Measurements from ENCODE around the gene HMGCR. TPM values are rescaled to one million over a fixed set of nuclear protein-coding genes. Genes with fewer than 3 reads are reported as not detected.

The HMGCR gene
- total RNA-seq, 1 donor from 2014 or later: 73.0 TPM

- no peak for DNase-seq (ENCODE audit: low spot score)
- intact Hi-C loops (cut with DNase I): no loop called here
- peak; percentile 9 for ATAC-seq
These were observed 474 bp downstream of the HMGCR start for GRCh38 chr5:75337366-75338021.

DNA sequence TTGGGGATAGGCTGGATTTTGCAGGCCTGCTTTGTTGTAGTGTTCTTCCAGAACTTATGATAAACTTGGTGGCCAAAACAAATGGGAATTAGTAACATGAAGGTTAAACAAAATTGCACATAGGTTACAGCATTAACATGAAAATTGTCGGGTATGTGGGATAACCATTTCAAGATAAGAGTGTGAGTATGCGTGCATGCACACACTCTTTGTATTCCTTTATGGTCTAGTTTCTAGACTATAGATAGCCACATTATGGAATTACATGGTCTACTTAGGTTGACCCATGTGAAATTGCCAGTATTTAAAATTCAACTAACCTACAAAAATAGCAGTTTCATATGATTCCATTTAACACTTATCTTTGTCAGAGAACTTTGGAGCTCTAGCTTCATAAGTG is 1.4 kb downstream of the HMGCR start:
- DNase-seq (ENCODE audit: low spot score) (no peak), ATAC-seq (no peak)
- intact Hi-C loops (cut with DNase I): no loop called here

DNA sequence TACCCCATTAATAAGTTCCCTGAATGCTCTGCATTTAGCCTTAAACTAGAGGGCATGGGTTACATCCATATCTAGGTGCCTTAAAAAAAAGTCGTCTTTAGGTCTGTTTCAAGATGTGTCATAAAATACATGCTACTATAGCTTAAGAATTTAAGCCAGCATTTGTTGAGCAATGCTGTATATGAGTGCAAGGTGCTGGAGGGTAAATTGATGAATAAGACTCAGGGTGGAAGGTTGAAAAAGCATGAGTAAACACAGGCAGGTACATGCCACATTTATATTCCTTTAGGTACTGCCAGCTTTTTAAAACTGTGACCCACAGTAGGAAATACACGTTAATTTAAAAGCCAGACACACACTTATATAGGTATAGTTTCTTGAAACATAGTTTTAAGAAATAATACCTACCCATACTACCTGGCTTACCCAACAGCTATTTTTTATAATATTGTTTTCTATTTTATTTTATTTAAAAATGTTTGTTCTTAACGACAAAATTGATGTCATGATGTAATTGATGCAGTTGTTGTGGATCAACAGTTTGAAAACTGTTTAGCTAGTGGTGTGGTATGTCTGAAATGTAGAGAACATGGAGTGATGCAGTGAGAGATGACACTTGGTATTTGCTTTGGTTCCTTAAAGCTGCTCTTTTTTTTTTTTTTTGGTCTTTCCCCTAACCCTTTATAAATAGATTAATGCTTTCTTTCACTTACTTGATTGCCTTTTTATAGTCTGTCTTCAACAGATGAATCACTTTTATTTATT is 3.9 kb downstream of the HMGCR start:
- intact Hi-C loops (cut with DNase I): no loop called here
- no peak for DNase-seq (ENCODE audit: low spot score)
- no peak for ATAC-seq

GRCh38 chr5:75341934-75342333 is 4.9 kb downstream of the HMGCR start:
- no peak for DNase-seq (ENCODE audit: low spot score)

GRCh38 chr5:75342836-75343235 is 5.8 kb downstream of the HMGCR start:
- intact Hi-C loops (cut with DNase I): no loop called here
- ATAC-seq: no peak
- DNase-seq (ENCODE audit: low spot score): no peak

More at GRCh38 chr5:75341934-75342333, 4.9 kb downstream of the HMGCR start:
- no peak for ATAC-seq
- intact Hi-C loops (cut with DNase I): no loop called here

- intact Hi-C loops (cut with DNase I): no loop called here
- DNase-seq (ENCODE audit: low spot score) (no peak), ATAC-seq (no peak)
These were observed 11.2 kb downstream of the HMGCR start for GRCh38 chr5:75348241-75348640.

- ATAC-seq (no peak), DNase-seq (ENCODE audit: low spot score) (no peak)
- intact Hi-C loops (cut with DNase I): no loop called here
These were observed 12.6 kb downstream of the HMGCR start for GRCh38 chr5:75349663-75350062.

GRCh38 chr5:75351139-75351926 is 14.3 kb downstream of the HMGCR start:
- ATAC-seq (no peak), DNase-seq (ENCODE audit: low spot score) (no peak)
- intact Hi-C loops (cut with DNase I): no loop called here

- DNase-seq (ENCODE audit: low spot score) (no peak), ATAC-seq (no peak)
- intact Hi-C loops (cut with DNase I): no loop called here
These were observed 18.2 kb downstream of the HMGCR start for GRCh38 chr5:75355236-75355635.

DNA sequence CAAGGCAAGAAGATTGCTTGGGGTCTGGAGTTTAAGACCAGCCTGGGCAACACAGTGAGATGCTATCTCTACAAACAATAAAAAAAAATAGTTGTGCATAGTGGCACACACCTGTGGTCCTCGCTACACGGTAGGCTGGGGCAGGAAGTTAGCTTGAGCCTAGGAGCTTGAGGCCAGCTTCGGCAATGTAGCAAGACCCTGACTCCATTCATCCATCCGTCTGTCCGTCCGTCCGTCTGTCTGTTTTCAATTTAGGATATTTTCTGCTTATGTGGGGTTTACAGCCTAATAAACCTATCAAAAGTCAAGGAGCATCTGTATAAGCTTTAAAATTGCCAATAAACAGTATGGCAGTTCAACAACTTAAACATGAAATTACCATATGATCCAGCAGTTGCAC is 19.7 kb downstream of the HMGCR start:
- intact Hi-C loops (cut with DNase I): no loop called here
- ATAC-seq: no peak

GRCh38 chr5:75358117-75358516 is 21.1 kb downstream of the HMGCR start:
- no peak for ATAC-seq
- no peak for DNase-seq (ENCODE audit: low spot score)
- intact Hi-C loops (cut with DNase I): no loop called here

More for the DNA sequence above, 19.7 kb downstream of the HMGCR start:
- no peak for DNase-seq (ENCODE audit: low spot score)

- no peak for ATAC-seq
- intact Hi-C loops (cut with DNase I): no loop called here
- no peak for DNase-seq (ENCODE audit: low spot score)
These were observed 24.3 kb downstream of the HMGCR start for GRCh38 chr5:75361310-75361709.

GRCh38 chr5:75362474-75362975 is 25.5 kb downstream of the HMGCR start:
- DNase-seq (ENCODE audit: low spot score) (no peak), ATAC-seq (no peak)
- intact Hi-C loops (cut with DNase I): no loop called here

DNA sequence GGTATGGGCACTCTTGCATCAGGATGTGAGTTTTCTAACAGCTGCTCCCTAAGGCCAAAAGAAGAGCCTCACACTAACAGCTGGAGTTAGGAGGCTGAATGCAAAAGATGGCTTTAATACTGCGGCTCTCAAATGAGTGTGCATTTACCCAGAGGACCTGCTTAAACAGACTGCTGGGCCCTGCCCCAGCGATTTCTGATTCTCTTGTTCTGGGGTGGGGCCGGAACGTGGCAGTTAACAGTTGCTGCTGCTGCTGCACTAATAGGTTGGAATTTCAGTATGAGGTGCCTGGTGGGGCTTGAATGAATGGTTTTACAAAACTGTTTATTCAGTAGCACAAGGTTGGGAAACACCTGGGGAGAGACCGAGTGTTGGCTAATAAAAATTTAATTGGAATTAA is 26.1 kb downstream of the HMGCR start:
- intact Hi-C loops (cut with DNase I): no loop called here
- ATAC-seq: no peak

DNA sequence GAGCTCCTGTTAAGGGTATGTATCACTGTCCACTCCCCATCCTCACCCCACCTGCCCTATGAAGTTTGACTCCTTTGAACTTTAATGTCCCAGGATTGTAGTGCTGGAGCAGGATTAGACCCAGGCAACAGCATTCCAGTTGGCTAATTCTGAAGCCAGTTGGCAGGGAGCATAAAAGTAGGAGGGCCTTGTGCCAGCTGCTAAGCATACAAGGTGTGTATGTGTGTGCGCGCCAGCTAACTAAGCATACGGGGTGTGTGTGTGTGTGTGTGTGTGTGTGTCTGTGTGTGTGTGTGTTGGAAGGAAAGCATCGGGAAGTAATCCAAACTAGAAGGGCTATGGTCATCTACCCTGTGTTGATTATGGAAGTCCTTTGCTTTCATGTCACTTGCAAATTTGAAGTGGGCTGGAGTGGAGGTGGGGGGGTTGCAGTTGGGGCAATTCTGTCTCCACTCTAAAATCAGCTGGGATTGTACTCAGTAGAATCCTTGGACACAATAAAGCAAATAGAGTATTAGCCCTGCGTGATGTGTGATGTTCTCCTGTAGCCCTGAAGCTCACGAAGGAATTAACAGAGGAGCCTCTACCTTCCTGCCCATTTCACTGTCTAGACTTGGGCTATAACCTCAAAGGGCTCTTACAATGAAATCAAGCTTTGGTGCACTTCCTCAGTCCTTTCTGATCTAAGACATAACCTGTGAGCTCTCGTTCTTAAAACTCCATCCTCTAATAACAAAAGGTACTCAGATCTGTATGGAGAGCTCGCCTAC is 26.9 kb downstream of the HMGCR start:
- intact Hi-C loops (cut with DNase I): no loop called here
- DNase-seq (ENCODE audit: low spot score): no peak
- no peak for ATAC-seq

More for the DNA sequence above, 26.1 kb downstream of the HMGCR start:
- no peak for DNase-seq (ENCODE audit: low spot score)

DNA sequence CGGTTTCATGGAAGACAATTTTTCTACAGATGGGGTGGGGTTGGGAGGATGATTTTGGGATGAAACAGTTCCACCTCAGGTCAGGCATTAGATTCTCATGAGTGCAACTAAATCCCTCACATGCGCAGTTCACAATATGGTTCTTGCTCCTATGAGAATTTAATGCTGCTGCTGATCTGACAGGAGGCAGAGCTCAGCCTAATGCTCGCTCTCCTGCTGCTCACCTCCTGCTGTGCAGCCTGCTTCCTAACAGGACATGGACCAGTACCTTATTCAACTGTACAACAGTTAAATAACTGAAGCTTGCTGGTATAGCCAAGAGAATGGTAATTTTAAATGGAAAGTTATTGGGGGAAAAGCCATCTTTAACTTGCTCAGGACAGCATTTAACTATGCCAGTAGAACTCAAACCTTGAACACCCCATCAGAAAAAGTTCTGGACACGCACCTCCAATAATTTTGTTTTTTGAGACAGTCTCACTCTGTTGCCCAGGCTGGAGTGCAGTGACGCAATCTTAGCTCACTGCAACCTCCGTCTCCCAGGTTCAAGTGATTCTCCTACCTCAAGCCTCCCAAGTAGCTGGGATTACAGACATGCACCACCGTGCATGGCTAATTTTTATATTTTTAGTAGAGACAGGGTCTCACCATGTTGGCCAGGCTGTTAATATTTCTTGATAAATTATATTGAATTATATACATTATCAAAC is 27.7 kb downstream of the HMGCR start:
- intact Hi-C loops (cut with DNase I): no loop called here
- ATAC-seq (no peak), DNase-seq (ENCODE audit: low spot score) (no peak)

DNA sequence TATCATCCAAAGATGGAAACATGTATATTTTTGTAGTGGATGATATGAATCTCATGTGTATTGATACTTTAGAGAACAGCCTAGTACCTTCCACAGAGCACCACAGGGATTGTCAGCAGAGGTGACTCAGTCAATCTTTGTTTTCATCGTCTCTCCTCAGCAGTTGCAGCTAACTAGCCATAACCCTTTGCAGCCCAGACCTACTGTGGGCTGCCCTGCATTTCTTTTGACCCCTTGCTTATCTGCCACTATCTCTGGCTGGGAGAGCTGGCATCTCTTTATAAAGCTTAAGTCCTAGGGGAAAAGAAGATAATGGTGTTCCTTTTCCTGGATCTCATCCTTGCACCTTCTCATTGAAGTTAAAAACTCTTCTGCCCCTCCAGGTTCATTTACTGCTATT is 28.7 kb downstream of the HMGCR start:
- ATAC-seq (no peak), DNase-seq (ENCODE audit: low spot score) (no peak)
- intact Hi-C loops (cut with DNase I): no loop called here

DNA sequence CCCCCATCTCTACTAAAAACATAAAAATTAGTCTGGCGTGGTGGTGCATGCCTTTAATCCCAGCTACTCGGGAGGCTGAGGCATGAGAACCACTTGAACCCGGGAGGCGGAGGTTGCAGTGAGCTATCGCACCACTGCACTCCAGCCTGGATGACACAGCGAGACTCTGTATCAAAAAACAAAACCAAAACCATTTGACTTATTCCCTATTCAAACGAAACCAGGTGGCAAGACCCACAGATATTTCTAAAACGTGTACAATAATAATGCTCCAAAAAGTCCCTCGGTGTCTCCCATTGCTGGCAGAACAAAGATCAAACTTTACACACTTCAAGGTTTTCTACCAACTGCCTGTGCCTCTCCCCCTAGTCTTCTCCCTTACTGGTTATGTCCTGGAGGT is 29.8 kb downstream of the HMGCR start:
- intact Hi-C loops (cut with DNase I): no loop called here
- ATAC-seq (no peak), DNase-seq (ENCODE audit: low spot score) (no peak)
